ENCODE measurements around the gene GINM1.

The GINM1 gene

DNA sequence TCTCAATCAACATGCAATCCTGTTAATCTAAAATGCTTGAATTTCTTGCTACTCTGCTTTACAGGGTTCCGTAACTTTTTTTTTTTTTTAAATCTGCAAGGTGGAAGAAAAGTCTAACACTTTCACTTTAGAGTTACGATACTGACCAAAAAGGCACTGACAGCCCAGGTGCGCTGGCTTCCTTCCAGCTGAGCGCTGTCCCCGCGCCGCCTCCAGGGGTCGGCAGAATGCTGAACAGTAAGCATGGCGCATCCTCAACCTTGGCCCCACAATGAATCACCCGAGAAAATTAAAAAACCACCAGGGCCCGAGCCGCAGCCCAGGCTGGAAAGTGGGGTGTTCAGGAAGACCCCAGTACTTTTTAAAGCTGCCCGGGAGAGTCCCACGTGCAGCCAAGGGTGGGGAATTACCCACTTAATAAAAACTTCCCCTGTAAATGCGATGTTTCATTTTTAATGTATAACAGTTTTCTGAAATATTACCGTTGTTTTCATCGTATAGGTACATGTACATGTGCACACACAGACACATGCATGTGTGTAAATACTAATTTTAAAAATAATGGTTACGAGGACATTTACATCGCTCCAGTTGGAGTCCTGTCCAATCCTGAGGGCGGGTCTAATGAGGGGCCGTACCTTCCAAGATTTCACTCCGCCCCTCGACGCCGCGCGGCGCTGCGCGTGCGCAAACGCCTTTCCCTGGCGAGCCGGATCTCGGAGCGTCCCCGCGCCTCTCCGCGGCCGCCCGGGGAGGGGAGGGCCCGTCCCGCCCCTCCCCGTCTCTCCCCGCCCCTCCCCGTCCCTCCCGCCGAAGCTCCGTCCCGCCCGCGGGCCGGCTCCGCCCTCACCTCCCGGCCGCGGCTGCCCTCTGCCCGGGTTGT lies at the start of gene GINM1:
GINM1 (plus strand) TSS at position 849 of the 883 bp plus-strand sequence. CDS start 40 bp downstream, outside the sequence.
- peak; percentile 83 for DNase-seq

- no peak for DNase-seq
Measured at GRCh38 chr6:149529650-149530049, 36.5 kb upstream of the GINM1 start.

DNA sequence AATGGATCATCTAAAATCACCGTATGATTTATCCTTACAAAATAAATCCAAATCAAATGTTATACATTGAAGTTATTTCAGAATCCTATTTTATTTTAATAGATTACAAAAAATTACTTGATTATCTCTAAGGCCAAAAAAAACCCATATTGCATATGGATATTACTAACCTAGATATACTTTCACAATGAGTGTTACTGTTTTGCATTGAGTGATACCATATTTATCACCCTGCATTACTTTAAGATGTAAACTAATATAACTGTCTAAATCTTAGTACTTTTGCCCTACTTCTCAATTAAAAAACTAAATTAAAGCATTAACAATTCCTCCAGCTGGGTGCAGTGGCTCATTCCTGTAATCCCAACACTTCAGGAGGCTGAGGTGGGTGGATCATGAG lies 31.4 kb upstream of the GINM1 start:
- no peak for DNase-seq

GRCh38 chr6:149541139-149541538 lies 25.0 kb upstream of the GINM1 start:
- DNase-seq: no peak

DNA sequence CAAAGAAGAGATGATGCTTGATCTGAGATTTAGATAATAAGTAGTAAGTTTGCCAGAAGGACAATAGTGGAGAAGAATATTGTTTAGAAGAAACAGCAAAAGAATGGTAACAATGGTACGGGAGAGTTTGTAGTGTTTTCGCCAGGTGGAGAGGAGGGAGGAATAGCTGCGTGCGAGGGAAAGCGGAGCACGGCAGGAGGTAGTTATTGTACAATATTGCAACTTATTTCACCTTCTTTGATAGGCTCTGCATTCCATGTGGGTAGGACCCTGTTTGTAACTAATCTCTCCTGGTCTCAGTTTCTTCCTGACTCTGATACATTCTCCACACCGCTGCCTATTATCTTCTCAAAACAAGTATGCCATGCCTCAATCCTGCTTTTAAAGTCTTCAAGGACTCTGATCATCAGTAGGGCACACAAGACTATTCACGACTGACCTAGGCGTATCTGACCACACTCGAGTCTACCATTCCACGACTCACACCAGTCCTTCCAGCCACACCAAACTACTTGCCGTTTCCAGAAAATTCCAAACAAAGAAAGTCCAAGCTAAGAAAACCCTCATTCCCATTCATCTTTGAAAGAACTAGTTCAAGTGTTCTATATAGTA lies 21.4 kb upstream of the GINM1 start:
- DNase-seq: no peak

DNA sequence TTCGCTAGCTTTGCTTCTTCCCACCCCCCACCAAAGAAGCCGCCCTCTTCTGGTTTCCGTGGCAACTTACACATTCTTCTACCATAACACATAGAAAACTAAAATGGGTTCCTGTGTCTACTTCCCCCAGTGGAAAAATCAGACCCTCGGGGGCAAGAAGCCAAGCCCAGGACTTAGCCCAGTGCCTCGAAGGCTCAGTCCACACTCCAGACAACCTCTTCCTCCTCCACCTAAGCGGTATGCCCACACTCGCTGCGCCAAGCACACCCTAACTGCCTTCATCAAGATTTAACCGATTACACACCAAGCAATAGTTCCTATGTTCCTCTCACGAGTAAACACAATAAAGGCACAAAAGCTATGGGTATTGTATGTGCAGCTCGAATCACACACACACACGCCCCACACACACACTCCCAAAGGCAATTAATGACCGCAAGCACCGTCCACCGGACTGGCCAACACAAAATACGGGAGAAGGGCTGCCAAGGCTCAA lies 20.9 kb upstream of the GINM1 start:
- no peak for DNase-seq

- peak; percentile 23 for DNase-seq
Measured at GRCh38 chr6:149545754-149546471, 20.3 kb upstream of the GINM1 start, which contains the start of gene PPIL4. PPIL4 (minus strand) TSS chr6:149546043; CDS start chr6:149546005, 38 bp downstream.

DNA sequence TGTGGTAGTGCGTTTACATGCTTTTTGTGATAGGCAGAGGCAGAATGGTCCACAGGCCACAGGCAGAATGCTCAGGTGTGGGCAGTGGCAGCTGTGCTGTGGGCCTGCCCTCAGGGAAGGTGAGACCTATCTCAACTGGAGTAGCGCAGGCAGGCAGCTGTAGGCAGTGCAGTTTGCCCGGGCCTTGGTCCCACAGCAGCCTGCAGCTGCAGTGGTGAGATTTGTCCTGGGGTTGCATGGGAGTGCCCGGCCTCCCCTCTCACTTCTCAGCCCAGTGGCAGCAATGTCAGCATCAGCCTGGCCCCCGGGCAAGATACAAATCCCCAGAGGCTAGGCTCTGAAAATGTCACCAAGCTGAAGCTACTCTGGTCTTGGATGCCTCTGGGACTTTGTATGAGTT lies 14.3 kb upstream of the GINM1 start:
- no peak for DNase-seq

DNA sequence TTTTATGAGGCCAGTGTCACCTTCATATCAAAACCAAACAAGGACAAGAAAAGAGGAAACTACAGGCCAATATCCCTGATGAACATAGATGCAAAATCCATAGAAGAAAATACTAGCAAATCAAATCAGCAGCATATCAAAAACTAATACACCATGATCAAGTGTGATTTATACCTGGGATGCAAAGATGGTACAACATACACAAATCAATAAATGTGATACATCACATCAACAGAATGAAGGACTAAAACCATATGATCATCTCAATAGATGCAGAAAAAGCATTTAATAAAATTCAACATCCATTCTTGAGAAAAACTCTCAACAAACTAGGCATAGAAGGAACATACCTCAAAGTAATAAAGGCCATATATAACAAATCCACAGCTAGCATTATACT lies 8.1 kb upstream of the GINM1 start:
- no peak for DNase-seq

GRCh38 chr6:149559389-149559788 lies 6.8 kb upstream of the GINM1 start:
- DNase-seq: no peak

GRCh38 chr6:149560736-149561135 lies 5.4 kb upstream of the GINM1 start:
- no peak for DNase-seq

GRCh38 chr6:149563203-149563927 lies 2.8 kb upstream of the GINM1 start:
- DNase-seq: no peak

- DNase-seq: no peak
Measured at GRCh38 chr6:149563928-149564325, 2.2 kb upstream of the GINM1 start.

- no peak for DNase-seq
Measured at GRCh38 chr6:149566410-149567193, 427 bp downstream of the GINM1 start.

DNA sequence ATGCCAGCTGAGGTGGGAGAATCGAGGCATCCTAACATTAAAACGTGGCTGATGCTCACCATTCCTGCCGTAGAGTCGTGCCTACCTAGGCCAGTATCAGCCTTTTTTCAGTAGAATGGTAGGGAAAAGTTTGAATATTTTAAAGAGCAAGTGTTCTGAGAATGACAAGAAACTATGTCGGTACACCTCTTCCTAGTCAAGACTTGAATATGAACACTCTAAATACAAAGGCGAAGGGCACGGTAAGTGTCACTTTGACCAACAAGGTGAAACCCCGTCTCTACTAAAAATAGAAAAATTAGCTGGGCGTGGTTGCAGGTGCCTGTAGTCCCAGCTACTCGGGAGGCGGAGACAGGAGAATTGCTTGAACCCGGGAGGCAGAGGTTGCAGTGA lies 1.0 kb downstream of the GINM1 start:
- no peak for DNase-seq

DNA sequence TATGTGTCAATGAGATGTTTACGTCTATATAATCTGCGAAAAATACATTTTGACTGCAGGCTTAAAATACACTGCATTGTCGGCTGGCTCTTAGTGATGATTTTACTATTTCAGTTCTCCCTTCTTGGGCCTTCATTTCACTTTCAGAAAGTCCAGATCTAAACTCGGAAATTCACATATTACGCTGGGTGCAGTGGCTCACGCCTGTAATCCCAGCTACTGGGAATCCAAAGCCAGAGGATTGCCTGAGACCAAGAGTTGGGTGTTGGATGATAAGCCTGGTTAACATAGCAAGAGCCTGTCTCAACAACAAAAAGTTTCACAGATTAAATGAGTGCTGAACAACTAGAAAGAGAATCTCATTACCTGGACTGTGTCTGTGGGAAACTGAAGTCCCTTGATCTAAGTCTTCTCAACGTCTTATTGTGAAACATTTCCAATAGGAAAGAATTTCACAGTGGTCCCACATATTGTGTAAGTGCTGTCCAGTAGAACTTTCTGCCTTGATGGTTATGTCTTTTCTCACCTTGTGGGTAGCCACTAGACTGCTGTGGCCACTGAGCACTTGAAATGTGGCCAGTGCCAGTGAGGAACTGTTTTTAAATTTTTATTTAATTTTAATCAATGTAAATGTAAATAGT lies 1.9 kb downstream of the GINM1 start:
- no peak for DNase-seq

DNA sequence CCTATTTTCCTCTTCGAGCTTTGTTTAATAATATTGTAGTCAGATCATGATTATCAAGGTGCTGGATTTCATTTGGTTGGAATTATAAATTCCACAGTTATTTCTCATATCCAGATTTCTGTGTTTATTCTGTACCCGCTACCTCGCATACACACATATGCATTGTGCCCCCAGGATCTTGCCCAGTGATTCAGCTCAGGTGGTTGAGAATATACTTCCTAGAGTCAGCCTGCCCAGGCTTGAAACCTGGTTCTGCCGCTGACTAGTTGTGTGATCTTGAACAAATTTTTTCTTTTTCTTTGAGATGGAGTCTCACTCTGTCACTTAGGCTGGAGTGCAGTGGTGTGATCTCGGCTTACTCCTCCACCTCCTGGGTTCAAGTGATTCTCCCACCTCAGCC lies 14.7 kb downstream of the GINM1 start:
- DNase-seq: no peak

- no peak for DNase-seq
Measured at GRCh38 chr6:149581349-149581748, 15.2 kb downstream of the GINM1 start.

GRCh38 chr6:149586149-149586548 lies 20.0 kb downstream of the GINM1 start:
- no peak for DNase-seq

GRCh38 chr6:149592983-149593382 lies 26.8 kb downstream of the GINM1 start:
- no peak for DNase-seq

DNA sequence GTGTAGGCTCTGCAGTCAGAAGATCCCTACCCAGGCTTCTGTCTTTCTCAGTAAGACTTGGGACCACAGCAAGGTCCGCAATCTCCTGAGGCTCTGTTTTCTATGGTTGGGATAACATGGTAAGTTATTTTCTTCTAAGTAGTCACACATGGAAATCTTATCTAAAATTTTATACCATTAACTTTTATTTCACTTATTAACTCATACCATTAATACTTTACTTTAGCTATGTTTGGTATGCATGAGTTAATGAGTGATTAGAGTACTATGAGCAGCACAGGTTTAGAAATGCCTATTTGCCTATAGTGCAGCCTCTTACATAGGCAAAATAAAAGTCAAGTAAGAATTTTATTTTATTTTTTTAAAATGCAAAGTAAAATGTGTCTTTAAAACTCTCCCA lies 27.2 kb downstream of the GINM1 start:
- no peak for DNase-seq
